NOMO-1 treated with dmso at 0.1 percent for 144 hours (cell line): Measurements from ENCODE around the gene PXMP2.

Source experiments
- DNase-seq: peaks from one replicate; lab custom pipeline; 2025; ENCODE audit not compliant: unreplicated experiment; lab: John Stamatoyannopoulos, UW

Gene PXMP2

GRCh38 chr12:132660052-132660451, 27.3 kb upstream of the PXMP2 start:
- no peak for DNase-seq

GRCh38 chr12:132660996-132661395, 26.4 kb upstream of the PXMP2 start:
- no peak for DNase-seq

- no peak for DNase-seq
Observed at GRCh38 chr12:132661972-132662371, 25.4 kb upstream of the PXMP2 start.

GRCh38 chr12:132662901-132663755, 24.3 kb upstream of the PXMP2 start:
- no peak for DNase-seq

GRCh38 chr12:132664206-132665148, 22.9 kb upstream of the PXMP2 start:
- no peak for DNase-seq

- no peak for DNase-seq
Observed at GRCh38 chr12:132665149-132665491, 22.3 kb upstream of the PXMP2 start.

GRCh38 chr12:132665794-132666193, 21.6 kb upstream of the PXMP2 start:
- no peak for DNase-seq

GRCh38 chr12:132668191-132669088, 18.9 kb upstream of the PXMP2 start:
- no peak for DNase-seq

- no peak for DNase-seq
Observed at GRCh38 chr12:132669166-132669879, 18.1 kb upstream of the PXMP2 start.

- DNase-seq: no peak
Observed at GRCh38 chr12:132672116-132672515, 15.3 kb upstream of the PXMP2 start.

GRCh38 chr12:132672678-132673077, 14.7 kb upstream of the PXMP2 start:
- DNase-seq: no peak

- no peak for DNase-seq
Observed at GRCh38 chr12:132673288-132674179, 13.9 kb upstream of the PXMP2 start.

- no peak for DNase-seq
Observed at GRCh38 chr12:132674561-132674960, 12.8 kb upstream of the PXMP2 start.

- no peak for DNase-seq
Observed at GRCh38 chr12:132675757-132676432, 11.5 kb upstream of the PXMP2 start.

- no peak for DNase-seq
Observed at GRCh38 chr12:132677492-132677891, 9.9 kb upstream of the PXMP2 start.

GRCh38 chr12:132685400-132685799, 2.0 kb upstream of the PXMP2 start:
- DNase-seq: no peak

GRCh38 chr12:132686825-132687210, 569 bp upstream of the PXMP2 start:
- DNase-seq: no peak

- no peak for DNase-seq
Observed at GRCh38 chr12:132689227-132689626, 1.8 kb downstream of the PXMP2 start.

- no peak for DNase-seq
Observed at GRCh38 chr12:132690112-132690511, 2.7 kb downstream of the PXMP2 start.
